Lower leg skin (tissue), 4 donors: Measurements from ENCODE around the gene REV3L. TPM values are rescaled to one million over a fixed set of nuclear protein-coding genes. Genes with fewer than 3 reads are reported as not detected.
"Not testable (repeated sequence)": the region's sequence is repeated elsewhere in the genome, so short reads cannot be mapped to it uniquely, and the experiment has no call there.

ENCODE experiments used
- DNase-seq, 2 donors: peaks; one replicate each; pipeline ENCODE4 v3.0.0-alpha.2; 2019; ENCODE audit warnings: low spot score in 2 of 2
- H3K4me3 ChIP-seq: fragments of 200-600 bp; sonication (generic); 2 replicates; pipeline ENCODE4 v1.5.1; 2017; ENCODE audit warnings: mild to moderate bottlenecking, low read depth; ENCODE audit not compliant: poor library complexity, severe bottlenecking
- POLR2A ChIP-seq, 2 donors: fragments of 450-650 bp; IDR thresholded peaks; one replicate each; pipeline ENCODE4 v1.6.1; 2016 to 2017; ENCODE audit warnings: antibody characterized with exemption in 2 of 2, mild to moderate bottlenecking in 1 of 2, moderate library complexity in 1 of 2
- WGBS, 2 donors: methylation state at CpG; one replicate each; pipeline ENCODE4 v1.1.5; 2018; 5-methylcytosine and 5-hydroxymethylcytosine counted together
- intact Hi-C: fragments of 100-400 bp; cut with DNase I; formaldehyde crosslinking; loops from one replicate; pipeline ENCODE4 v1.15.0; 2023; ENCODE audit warnings: low total_unique reads
- total RNA-seq, 4 donors: library from RNA; depleted of rRNA; stranded (reverse); fragments of >200 nt; gene quantifications; one replicate each; pipeline ENCODE4 v1.1.0, GENCODE V29; 2016
- TF ChIP-seq, protein P1 (sequence below), 3 donors: fragments of 450-650 bp; IDR thresholded peaks; one replicate each; pipeline ENCODE4 v1.5.1; 2016; ENCODE audit warnings: antibody characterized with exemption in 3 of 3, mild to moderate bottlenecking in 3 of 3, moderate library complexity in 2 of 3

Gene REV3L
- total RNA-seq, 4 donors from 2014 or later: 25.9 to 45.9 (median 28.6) TPM

DNA sequence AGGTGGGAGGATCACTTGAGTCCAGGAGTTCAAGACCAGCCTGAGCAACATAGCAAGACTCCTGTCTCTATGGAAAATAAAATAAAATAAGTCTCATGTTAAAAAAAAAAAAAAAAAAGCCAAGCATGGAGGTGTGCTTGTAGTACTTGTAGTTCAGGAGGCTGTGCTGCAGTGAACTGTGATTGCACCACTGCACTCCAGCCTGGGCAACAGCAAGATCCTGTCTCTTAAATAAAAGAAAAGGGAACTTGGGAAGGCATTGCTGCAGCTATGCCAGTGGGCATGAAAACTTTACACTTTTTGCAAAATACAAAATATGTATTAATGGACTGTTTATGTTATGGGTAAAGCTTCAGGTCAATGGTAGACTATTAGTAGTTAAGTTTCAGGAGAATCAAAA, 37.5 kb upstream of the REV3L start:
- intact Hi-C loops: no loop called here
- no peak overlapping the region for H3K4me3 ChIP-seq
- no peak for TF ChIP-seq POLR2A (IDR thresholded peaks at IDR 0.05)
- TF ChIP-seq, protein P1, sequence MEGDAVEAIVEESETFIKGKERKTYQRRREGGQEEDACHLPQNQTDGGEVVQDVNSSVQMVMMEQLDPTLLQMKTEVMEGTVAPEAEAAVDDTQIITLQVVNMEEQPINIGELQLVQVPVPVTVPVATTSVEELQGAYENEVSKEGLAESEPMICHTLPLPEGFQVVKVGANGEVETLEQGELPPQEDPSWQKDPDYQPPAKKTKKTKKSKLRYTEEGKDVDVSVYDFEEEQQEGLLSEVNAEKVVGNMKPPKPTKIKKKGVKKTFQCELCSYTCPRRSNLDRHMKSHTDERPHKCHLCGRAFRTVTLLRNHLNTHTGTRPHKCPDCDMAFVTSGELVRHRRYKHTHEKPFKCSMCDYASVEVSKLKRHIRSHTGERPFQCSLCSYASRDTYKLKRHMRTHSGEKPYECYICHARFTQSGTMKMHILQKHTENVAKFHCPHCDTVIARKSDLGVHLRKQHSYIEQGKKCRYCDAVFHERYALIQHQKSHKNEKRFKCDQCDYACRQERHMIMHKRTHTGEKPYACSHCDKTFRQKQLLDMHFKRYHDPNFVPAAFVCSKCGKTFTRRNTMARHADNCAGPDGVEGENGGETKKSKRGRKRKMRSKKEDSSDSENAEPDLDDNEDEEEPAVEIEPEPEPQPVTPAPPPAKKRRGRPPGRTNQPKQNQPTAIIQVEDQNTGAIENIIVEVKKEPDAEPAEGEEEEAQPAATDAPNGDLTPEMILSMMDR (IDR thresholded peaks at IDR 0.05): no peak
- no peak for DNase-seq

DNA sequence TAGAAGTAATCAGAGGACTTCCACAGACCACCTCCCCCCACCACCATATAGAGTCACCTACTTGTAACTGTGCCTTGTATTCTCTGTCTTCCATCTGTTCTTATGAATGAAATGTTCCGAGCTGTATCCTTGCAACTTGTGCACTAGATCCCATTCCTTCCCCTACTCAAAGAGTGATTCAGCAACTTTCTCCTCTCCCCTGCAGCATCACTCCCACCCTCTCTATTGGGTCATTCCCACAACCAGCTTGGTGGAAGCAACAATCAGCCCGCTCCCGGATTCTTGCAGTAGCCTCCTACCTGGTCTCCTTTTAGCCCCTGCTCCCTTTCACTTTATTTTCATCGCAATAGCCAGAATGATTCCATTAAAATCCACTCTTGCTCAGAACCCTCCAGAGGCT, 34.9 kb upstream of the REV3L start:
- intact Hi-C loops: no loop called here
- 90 to 95% methylated on average over 4 of the region's 4 CpGs for WGBS, 2 donors
- H3K4me3 ChIP-seq: no peak overlapping the region
- TF ChIP-seq, protein P1 (IDR thresholded peaks at IDR 0.05): no peak
- no peak for TF ChIP-seq POLR2A (IDR thresholded peaks at IDR 0.05)
- no peak for DNase-seq

DNA sequence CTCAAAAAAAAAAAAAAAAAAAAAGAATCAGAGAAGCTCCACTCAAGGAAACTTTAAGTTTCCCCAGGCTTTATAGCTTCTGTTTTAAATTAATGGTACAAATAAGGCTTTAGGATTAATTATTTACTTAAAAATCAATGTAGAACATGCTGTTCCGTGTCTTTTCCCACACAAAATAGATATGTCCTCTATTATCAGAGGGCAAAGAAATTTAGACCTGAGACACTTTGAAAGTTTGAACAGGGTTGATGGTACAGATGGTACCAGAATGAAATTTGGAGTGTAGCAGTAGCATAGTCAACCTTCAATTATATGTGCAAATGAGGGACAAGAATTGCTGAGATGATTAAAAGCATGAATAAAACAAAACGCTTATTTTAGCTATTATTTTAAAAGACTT, 32.2 kb upstream of the REV3L start:
- no peak overlapping the region for H3K4me3 ChIP-seq
- 91 to 97% methylated on average over 2 of the region's 2 CpGs for WGBS, 2 donors
- TF ChIP-seq POLR2A (IDR thresholded peaks at IDR 0.05): no peak
- TF ChIP-seq, protein P1 (IDR thresholded peaks at IDR 0.05): no peak
- no peak for DNase-seq
- intact Hi-C loops: no loop called here

DNA sequence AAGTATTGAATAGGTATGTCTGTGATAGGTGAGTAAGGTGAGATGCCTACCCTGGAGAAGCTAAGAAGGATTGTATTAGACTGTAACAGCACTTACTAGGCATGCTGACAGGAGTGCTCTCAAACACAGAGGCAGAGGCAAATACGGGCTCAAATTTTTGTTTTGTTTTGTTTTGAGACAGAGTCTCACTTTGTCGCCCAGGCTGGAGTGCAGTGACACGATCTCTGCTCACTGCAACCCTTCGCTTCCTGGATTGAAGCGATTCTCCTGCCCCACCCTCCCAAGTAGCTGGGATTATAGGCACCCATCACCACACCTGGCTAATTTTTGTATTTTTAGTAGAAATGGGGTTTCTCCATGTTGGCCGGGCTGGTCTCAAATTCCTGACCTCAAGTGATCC, 31.5 kb upstream of the REV3L start:
- intact Hi-C loops: loop anchor here (5.0 kb wide), 1 partner anchor 628 kb away; no protein-coding TSS in a partner anchor
- 94 to 96% methylated on average over 6 of the region's 6 CpGs for WGBS, 2 donors
- not testable (repeated sequence) for H3K4me3 ChIP-seq, DNase-seq

DNA sequence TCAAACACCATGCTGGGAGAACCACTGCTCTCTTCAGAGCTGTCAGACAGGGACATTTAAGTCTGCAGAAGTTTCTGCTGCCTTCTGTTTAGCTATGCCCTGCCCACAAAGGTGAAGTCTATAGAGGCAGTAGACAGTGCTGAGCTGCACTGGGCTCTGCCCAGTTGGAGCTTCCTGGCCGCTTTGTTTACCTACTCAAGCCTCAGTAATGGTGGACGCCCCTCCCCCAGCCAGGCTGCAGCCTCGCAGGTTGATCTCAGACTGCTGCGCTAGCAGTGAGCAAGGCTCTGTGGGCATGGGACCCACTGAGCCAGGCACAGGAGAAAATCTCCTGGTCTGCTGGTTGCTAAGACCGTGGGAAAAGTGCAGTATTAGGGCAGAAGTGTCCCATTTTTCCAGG, 24.2 kb upstream of the REV3L start:
- 90 to 92% methylated on average over 4 to 5 of the region's 5 CpGs for WGBS, 2 donors
- DNase-seq, H3K4me3 ChIP-seq, intact Hi-C loops: not testable (repeated sequence)

DNA sequence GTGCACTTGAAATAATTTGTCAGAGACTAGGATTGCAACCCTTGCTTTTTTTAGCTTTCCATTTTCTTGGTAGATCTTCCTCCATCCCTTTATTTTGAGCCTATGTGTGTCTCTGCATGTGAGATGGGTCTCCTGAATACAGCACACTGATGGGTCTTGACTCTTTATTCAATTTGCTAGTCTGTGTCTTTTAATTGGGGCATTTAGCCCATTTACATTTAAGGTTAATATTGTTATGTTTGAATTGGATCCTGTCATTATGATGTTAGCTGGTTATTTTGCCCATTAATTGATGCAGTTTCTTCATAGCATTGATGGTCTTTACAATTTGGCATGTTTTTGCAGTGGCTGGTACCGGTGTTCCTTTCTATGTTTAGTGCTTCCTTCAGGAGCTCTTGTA, 22.5 kb upstream of the REV3L start:
- DNase-seq, H3K4me3 ChIP-seq, intact Hi-C loops: not testable (repeated sequence)
- WGBS, 2 donors: 90 to 96% methylated on average over 1 of the region's 1 CpG

DNA sequence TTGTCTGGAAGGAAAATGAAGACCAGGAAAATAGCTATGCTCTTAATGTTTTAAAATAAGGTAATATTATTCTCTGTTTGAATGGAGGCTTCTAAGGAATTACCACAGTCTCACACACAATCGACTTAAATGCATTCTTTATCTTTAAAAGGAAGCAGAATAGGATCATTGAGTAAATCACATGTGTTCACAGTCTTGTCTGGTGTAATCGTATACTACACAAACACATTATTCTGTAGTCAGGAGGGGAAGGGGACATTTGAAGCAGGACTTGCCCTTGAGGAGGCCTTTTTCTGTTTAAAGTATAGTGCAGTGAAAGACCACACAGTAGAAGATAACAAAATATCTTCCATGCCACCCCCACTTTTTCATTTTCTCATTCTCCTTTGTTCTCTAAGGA, 20.6 kb upstream of the REV3L start:
- WGBS, 2 donors: 38 to 41% methylated on average over 2 of the region's 2 CpGs
- no peak for DNase-seq
- TF ChIP-seq POLR2A (IDR thresholded peaks at IDR 0.05): no peak
- TF ChIP-seq, protein P1 (IDR thresholded peaks at IDR 0.05): no peak
- no peak overlapping the region for H3K4me3 ChIP-seq
- intact Hi-C loops: no loop called here
